Measurements from ENCODE around the gene CSK. TPM values are rescaled to one million over a fixed set of nuclear protein-coding genes. Genes with fewer than 3 reads are reported as not detected.

Gene CSK
- total RNA-seq, 1 donor from 2014 or later, result 100 TPM

DNA sequence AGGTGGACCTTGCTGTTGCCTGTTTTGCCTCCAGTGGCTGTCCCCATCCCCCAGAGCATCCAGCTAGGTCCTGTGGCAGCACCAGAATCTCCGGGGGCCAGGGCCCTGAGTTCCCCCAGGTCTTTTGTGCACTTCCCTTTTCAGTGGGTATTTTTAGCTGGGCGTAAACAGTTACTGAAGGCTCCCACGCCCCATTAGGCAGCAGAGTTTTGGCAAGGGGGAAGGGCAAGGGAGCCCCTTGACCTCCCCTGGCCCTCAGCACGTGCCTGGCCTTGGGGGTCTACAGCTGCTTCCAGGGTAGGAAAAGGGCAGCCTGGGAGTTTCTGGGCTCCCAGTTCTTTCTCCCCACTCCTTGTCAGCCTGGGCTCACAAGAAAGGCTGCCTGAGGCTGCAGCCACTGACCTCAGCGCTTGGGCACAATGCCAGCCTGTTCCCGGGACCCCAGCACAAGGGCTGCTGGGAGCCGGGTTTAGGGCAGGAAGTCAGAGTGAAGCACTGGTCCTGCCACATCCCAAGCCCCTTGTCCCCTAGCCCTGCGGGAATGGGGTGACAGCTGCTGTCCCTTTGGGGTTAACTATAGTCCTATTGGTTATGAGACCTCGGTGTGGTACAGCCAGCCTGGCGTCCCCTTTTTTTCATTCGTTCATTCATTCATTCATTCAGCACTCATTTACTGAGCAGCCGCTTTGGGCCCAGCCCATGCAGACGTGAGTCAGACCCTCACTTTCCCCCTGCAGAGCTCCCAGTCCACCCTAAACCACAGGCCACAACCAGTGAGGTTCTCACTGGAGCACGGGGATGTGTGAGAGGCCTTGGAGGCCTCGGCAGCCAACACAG lies 8.4 kb downstream of the CSK start:
- Mint-ChIP-seq H3K36me3 (ENCODE audit: low read depth, unreplicated experiment) (no peaks in the 10 kb centered on the region), H3K27me3 (ENCODE audit: unreplicated experiment) (peaks cover 2% of the 10 kb centered on the region), H3K27ac (ENCODE audit: unreplicated experiment) (no peak overlapping the region), H3K9me3 (ENCODE audit: unreplicated experiment) (no peaks in the 10 kb centered on the region), H3K4me3 (ENCODE audit: unreplicated experiment) (no peak overlapping the region), H3K4me1 (ENCODE audit: unreplicated experiment) (peaks cover 30% of the 10 kb centered on the region)
- DNase-seq (ENCODE audit: low spot score), result no peak
- TF ChIP-seq, protein P1, sequence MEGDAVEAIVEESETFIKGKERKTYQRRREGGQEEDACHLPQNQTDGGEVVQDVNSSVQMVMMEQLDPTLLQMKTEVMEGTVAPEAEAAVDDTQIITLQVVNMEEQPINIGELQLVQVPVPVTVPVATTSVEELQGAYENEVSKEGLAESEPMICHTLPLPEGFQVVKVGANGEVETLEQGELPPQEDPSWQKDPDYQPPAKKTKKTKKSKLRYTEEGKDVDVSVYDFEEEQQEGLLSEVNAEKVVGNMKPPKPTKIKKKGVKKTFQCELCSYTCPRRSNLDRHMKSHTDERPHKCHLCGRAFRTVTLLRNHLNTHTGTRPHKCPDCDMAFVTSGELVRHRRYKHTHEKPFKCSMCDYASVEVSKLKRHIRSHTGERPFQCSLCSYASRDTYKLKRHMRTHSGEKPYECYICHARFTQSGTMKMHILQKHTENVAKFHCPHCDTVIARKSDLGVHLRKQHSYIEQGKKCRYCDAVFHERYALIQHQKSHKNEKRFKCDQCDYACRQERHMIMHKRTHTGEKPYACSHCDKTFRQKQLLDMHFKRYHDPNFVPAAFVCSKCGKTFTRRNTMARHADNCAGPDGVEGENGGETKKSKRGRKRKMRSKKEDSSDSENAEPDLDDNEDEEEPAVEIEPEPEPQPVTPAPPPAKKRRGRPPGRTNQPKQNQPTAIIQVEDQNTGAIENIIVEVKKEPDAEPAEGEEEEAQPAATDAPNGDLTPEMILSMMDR (IDR thresholded peaks at IDR 0.05; ENCODE audit: unreplicated experiment), result no peak

DNA sequence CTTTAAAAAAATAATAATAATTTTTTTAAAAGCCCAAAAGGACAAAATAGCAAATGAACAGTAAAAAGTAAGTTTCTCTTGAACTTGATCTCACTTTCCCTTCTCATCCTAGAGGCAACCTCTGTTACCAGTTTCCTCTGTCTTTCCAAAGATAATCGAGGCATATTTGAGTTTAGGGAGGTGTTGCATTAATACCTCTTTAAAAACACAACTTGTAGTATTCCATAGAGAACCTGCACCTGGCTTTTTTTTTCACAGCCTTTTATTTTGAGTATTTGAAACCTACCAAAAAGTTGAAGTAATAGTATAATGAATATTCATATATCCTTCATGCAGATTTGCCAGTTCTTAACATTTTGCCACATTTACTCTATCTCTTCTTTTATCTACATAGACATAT lies 9.1 kb downstream of the CSK start:
- Mint-ChIP-seq H3K4me1 (ENCODE audit: unreplicated experiment) (peaks cover 32% of the 10 kb centered on the region), H3K36me3 (ENCODE audit: low read depth, unreplicated experiment) (peaks cover 1% of the 10 kb centered on the region), H3K27me3 (ENCODE audit: unreplicated experiment) (peaks cover 2% of the 10 kb centered on the region), H3K4me3 (ENCODE audit: unreplicated experiment) (no peak overlapping the region), H3K9me3 (ENCODE audit: unreplicated experiment) (no peaks in the 10 kb centered on the region), H3K27ac (ENCODE audit: unreplicated experiment) (no peak overlapping the region)
- TF ChIP-seq, protein P1 (IDR thresholded peaks at IDR 0.05; ENCODE audit: unreplicated experiment), result no peak
- DNase-seq (ENCODE audit: low spot score), result no peak

DNA sequence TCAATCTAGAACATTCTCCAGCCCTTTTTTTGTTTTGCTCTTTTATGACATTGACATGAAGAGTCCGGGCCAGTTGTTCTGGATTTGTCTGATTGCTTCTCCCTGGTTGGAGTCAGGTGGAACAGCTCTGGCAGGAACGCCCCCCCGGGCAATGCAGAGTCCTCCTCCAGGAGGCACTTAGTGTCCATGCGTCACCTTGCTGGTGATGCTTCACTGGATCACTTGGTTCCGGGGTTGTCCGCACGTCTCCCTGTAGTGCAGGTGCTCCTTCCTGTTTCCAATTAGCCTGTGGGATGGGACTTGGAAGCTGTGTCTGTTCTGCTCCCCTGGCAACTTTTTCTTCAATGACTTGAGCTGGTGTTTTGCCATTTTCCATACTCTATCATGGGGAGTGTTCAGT lies 9.8 kb downstream of the CSK start:
- no peak overlapping the region for H3K27ac Mint-ChIP-seq (ENCODE audit: unreplicated experiment)

DNA sequence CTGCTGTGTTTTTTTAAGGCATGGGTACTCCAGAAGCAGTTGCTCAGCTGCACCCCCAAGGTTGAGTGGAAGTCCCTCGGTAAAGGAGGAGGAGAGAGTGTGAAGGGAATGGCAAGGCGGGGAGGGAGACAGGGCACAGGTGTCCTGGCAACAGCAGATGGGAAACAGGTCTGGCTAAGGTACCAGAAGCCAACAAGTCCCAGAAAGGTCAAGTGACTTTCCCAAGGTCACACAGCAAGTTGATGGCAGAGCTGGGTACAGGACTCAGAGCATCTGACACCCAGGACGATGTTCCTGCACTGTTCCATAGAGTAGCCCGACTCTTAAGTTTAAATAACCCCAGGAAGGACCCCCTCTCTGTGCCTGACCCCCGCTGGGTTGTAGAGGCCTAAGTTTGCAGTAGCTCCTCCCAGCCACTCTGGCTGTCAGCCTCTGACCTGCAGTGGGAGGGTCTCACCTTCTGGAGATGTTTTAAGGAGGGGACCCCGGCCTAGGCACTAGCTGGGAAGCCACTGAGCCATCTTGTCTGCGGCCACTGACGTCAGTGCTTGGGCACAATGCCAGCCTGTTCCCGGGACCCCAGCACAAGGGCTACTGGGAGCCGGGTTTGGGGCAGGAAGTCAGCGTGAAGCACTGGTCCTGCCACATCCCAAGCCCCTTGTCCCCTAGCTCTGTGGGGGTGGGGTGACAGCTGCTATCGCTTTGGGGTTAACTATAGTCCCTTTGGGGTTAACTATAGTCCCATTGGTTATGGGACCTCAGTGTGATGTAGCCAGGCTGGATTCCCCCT lies 10.5 kb downstream of the CSK start:
- Mint-ChIP-seq H3K36me3 (ENCODE audit: low read depth, unreplicated experiment) (peaks cover 4% of the 10 kb centered on the region), H3K27me3 (ENCODE audit: unreplicated experiment) (peaks cover 2% of the 10 kb centered on the region), H3K4me1 (ENCODE audit: unreplicated experiment) (peaks cover 31% of the 10 kb centered on the region), H3K4me3 (ENCODE audit: unreplicated experiment) (no peak overlapping the region), H3K9me3 (ENCODE audit: unreplicated experiment) (no peaks in the 10 kb centered on the region), H3K27ac (ENCODE audit: unreplicated experiment) (no peak overlapping the region)
- DNase-seq (ENCODE audit: low spot score), result no peak
- TF ChIP-seq, protein P1 (IDR thresholded peaks at IDR 0.05; ENCODE audit: unreplicated experiment), result no peak

More for the DNA sequence above, 9.8 kb downstream of the CSK start:
- TF ChIP-seq, protein P1 (IDR thresholded peaks at IDR 0.05; ENCODE audit: unreplicated experiment), result no peak
- Mint-ChIP-seq H3K4me3 (ENCODE audit: unreplicated experiment) (no peak overlapping the region), H3K27me3 (ENCODE audit: unreplicated experiment) (peaks cover 2% of the 10 kb centered on the region), H3K9me3 (ENCODE audit: unreplicated experiment) (no peaks in the 10 kb centered on the region), H3K4me1 (ENCODE audit: unreplicated experiment) (peaks cover 32% of the 10 kb centered on the region), H3K36me3 (ENCODE audit: low read depth, unreplicated experiment) (peaks cover 4% of the 10 kb centered on the region)
- no peak for DNase-seq (ENCODE audit: low spot score)

All from endothelial cell (in vitro differentiated cells).